HFFc6 (cell line): ENCODE measurements around the gene TCERG1L. TPM values are rescaled to one million over a fixed set of nuclear protein-coding genes. Genes with fewer than 3 reads are reported as not detected.

Experiments used
- DNase-seq: peaks from one replicate; pipeline ENCODE4 v3.0.0-alpha.2; 2018
- H3K27ac Mint-ChIP-seq: 2 replicates; pipeline ENCODE4 v1.8.0; 2020; ENCODE audit warnings: mild to moderate bottlenecking, mixed read lengths
- H3K27me3 Mint-ChIP-seq: 2 replicates; pipeline ENCODE4 v1.8.0; 2021; ENCODE audit warnings: mild to moderate bottlenecking, moderate library complexity, mixed read lengths; ENCODE audit not compliant: insufficient read depth
- H3K36me3 Mint-ChIP-seq: 2 replicates; pipeline ENCODE4 v1.8.0; 2021; ENCODE audit warnings: low read depth, mixed read lengths
- H3K4me1 Mint-ChIP-seq: 2 replicates; pipeline ENCODE4 v1.8.0; 2020; ENCODE audit warnings: low read depth, mixed read lengths
- H3K4me3 Mint-ChIP-seq: 2 replicates; pipeline ENCODE4 v1.8.0; 2020; ENCODE audit warnings: mild to moderate bottlenecking, moderate library complexity, mixed read lengths
- H3K9me3 Mint-ChIP-seq: 2 replicates; pipeline ENCODE4 v1.8.0; 2020; ENCODE audit warnings: mild to moderate bottlenecking, mixed read lengths
- total RNA-seq, 6 experiments: library from RNA; stranded (reverse); fragmentation: NEBNext Ultra II Directional; extraction: Animal tissue kit (Norgen Biotek cat#: 25700); gene quantifications; 2 replicates in 1 of 6; 3 replicates in 5 of 6; pipeline ENCODE4 v1.2.3, GENCODE V29; 2021
- TF ChIP-seq, protein P1 (sequence below): fragments of 200-600 bp; sonication (generic); IDR thresholded peaks from 2 replicates; pipeline ENCODE4 v1.5.0; 2021; ENCODE audit warnings: antibody characterized with exemption, mild to moderate bottlenecking

TCERG1L gene
- total RNA-seq, 6 experiments from 2014 or later, result 0.09 TPM; not detected in 5

DNA sequence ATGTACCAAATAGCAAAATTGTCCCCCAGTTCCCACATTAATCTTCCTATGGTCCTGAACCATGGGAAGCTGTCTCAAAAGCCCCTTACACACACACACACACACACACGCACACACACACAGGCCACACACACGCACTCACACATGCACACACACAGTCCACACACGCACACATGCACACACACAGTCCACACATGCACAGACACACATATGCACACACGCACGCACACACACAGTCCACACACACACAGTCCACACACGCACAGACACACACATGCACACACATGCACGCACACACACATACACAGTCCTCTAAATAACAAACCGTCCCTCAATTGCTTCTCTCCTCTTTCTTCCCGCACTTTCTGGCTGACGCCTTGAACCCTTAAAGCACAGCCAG, 265.3 kb downstream of the TCERG1L start:
- Mint-ChIP-seq H3K27me3 (peaks cover 1% of the 10 kb centered on the region; the same call in 1 of the 2 replicates), H3K27ac (no peak overlapping the region), H3K9me3 (peaks cover 36% of the 10 kb centered on the region), H3K36me3 (no peaks in the 10 kb centered on the region), H3K4me1 (no peaks in the 10 kb centered on the region), H3K4me3 (no peak overlapping the region)
- TF ChIP-seq, protein P1, sequence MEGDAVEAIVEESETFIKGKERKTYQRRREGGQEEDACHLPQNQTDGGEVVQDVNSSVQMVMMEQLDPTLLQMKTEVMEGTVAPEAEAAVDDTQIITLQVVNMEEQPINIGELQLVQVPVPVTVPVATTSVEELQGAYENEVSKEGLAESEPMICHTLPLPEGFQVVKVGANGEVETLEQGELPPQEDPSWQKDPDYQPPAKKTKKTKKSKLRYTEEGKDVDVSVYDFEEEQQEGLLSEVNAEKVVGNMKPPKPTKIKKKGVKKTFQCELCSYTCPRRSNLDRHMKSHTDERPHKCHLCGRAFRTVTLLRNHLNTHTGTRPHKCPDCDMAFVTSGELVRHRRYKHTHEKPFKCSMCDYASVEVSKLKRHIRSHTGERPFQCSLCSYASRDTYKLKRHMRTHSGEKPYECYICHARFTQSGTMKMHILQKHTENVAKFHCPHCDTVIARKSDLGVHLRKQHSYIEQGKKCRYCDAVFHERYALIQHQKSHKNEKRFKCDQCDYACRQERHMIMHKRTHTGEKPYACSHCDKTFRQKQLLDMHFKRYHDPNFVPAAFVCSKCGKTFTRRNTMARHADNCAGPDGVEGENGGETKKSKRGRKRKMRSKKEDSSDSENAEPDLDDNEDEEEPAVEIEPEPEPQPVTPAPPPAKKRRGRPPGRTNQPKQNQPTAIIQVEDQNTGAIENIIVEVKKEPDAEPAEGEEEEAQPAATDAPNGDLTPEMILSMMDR, result no peak
- no peak for DNase-seq

DNA sequence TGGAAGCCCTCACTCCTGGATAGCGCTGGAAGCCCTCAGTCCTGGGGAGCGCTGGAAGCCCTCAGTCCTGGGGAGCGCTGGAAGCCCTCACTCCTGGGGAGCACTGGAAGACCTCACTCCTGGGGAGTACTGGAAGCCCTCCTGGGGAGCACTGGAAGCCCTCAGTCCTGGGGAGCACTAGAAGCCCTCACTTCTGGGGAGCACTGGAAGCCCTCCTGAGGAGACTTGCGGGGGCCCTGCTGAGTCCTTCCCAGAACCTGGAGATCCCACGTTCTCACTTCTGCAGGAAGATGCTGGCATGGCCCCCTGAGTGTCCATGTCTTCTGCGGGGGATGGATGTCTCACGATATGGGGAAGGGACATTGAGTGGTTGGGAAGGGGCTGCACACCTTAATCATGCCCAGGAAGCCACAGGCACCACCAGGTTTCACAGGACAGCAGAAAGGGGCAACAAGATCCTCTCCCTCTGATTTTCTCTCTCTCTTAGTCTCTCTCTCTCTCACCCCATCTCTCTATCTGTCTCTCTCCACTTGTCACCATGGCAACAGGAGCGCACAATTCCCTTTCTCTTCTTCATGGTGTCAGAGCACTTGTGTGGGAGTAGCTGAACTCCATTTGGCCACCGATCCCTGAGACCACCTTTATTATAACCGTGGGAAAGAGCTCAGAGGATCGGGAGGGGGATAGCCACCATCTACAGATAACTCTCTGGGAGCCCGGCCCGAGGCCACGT, 267.0 kb downstream of the TCERG1L start:
- no peak overlapping the region for H3K27ac Mint-ChIP-seq
- TF ChIP-seq, protein P1, result no peak
- peaks cover 27% of the 10 kb centered on the region for H3K9me3 Mint-ChIP-seq
- no peaks in the 10 kb centered on the region for H3K4me1 Mint-ChIP-seq
- peaks cover 1% of the 10 kb centered on the region; the same call in 1 of the 2 replicates for H3K27me3 Mint-ChIP-seq
- DNase-seq, result no peak
- no peak overlapping the region for H3K4me3 Mint-ChIP-seq
- H3K36me3 Mint-ChIP-seq, result no peaks in the 10 kb centered on the region

DNA sequence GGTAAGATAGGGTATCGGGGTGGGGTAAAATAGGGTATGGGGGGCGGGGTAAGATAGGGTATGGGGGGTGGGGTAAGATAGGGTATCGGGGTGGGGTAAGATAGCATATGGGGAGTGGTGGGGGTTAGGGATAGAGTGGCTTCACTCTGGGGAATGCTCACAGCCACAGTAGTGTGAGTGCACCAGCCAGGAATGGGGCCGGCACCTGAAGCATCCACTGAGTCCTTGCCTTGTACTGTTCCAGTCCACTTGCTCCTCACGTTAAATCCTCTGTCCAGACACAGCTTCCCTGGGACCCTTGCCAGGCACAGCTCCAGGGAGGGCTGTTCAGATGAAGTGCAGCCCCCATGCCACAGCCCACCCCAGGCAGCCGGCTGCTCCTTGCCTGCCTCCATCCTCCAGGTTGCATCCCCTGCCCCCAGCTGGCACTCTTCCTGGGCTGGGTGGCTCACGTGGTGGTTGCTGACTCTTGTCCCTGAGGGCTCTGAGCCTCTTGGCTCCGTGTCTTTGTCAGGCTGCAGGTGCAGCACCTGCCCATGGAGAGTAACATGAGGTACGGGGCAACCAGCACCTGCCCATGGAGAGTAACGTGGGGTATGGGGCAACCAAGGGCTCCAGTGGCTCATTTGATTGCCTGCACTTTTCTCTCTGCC, 268.4 kb downstream of the TCERG1L start:
- Mint-ChIP-seq H3K27ac (no peak overlapping the region), H3K4me3 (no peak overlapping the region), H3K27me3 (no peaks in the 10 kb centered on the region), H3K36me3 (no peaks in the 10 kb centered on the region), H3K4me1 (no peaks in the 10 kb centered on the region), H3K9me3 (peaks cover 25% of the 10 kb centered on the region)
- TF ChIP-seq, protein P1, result no peak
- DNase-seq, result no peak
